GM12865 (cell line): Measurements from ENCODE around the gene VPS54.

ENCODE experiments used
- DNase-seq: peaks from one replicate; pipeline ENCODE4 v3.0.0; 2010; ENCODE audit warnings: low read depth
- H3K4me3 ChIP-seq: 2 replicates; pipeline ENCODE4 v1.5.1; 2011; ENCODE audit warnings: mild to moderate bottlenecking, low read depth, low read length, control low read depth
- CTCF ChIP-seq: IDR thresholded peaks from 2 replicates; pipeline ENCODE4 v1.5.1; 2011; ENCODE audit warnings: low read length, control low read depth, low read depth, inconsistent platforms; ENCODE audit not compliant: insufficient read depth; ENCODE audit errors: missing control alignments

Gene VPS54

GRCh38 chr2:63872571-63873328 is 146.5 kb downstream of the VPS54 start:
- no peak for TF ChIP-seq CTCF
- no peak overlapping the region for H3K4me3 ChIP-seq

GRCh38 chr2:63871864-63872263 is 147.4 kb downstream of the VPS54 start:
- no peak for DNase-seq
- TF ChIP-seq CTCF: no peak
- H3K4me3 ChIP-seq: no peak overlapping the region

More at GRCh38 chr2:63872571-63873328, 146.5 kb downstream of the VPS54 start:
- DNase-seq: no peak

GRCh38 chr2:63870679-63871078 is 148.5 kb downstream of the VPS54 start:
- H3K4me3 ChIP-seq: no peak overlapping the region
- TF ChIP-seq CTCF: no peak
- DNase-seq: no peak

- peak; percentile 26 for DNase-seq
- TF ChIP-seq CTCF: no peak
- no peak overlapping the region for H3K4me3 ChIP-seq
These were observed 153.1 kb downstream of the VPS54 start for GRCh38 chr2:63866009-63866709.

- DNase-seq: no peak
- H3K4me3 ChIP-seq: no peak overlapping the region
- no peak for TF ChIP-seq CTCF
These were observed 153.9 kb downstream of the VPS54 start for GRCh38 chr2:63865159-63865799.

- DNase-seq: no peak
- TF ChIP-seq CTCF: no peak
- H3K4me3 ChIP-seq: no peak overlapping the region
These were observed 155.5 kb downstream of the VPS54 start for GRCh38 chr2:63863707-63864106.
